HG03354 (cell line): ENCODE measurements around the gene C10orf67.

Experiments
- ATAC-seq: cut with Tn5 transposase; IDR thresholded peaks from one replicate; pipeline ENCODE4 v1.9.1; 2021; ENCODE audit warnings: mild to moderate bottlenecking; ENCODE audit not compliant: unreplicated experiment, poor library complexity, severe bottlenecking

Gene C10orf67

GRCh38 chr10:23200997-23201652, 143.5 kb downstream of the C10orf67 start:
- no peak for ATAC-seq

GRCh38 chr10:23200586-23200985, 144.0 kb downstream of the C10orf67 start:
- ATAC-seq: no peak

- no peak for ATAC-seq
These were observed 144.7 kb downstream of the C10orf67 start for GRCh38 chr10:23199768-23200511.

DNA sequence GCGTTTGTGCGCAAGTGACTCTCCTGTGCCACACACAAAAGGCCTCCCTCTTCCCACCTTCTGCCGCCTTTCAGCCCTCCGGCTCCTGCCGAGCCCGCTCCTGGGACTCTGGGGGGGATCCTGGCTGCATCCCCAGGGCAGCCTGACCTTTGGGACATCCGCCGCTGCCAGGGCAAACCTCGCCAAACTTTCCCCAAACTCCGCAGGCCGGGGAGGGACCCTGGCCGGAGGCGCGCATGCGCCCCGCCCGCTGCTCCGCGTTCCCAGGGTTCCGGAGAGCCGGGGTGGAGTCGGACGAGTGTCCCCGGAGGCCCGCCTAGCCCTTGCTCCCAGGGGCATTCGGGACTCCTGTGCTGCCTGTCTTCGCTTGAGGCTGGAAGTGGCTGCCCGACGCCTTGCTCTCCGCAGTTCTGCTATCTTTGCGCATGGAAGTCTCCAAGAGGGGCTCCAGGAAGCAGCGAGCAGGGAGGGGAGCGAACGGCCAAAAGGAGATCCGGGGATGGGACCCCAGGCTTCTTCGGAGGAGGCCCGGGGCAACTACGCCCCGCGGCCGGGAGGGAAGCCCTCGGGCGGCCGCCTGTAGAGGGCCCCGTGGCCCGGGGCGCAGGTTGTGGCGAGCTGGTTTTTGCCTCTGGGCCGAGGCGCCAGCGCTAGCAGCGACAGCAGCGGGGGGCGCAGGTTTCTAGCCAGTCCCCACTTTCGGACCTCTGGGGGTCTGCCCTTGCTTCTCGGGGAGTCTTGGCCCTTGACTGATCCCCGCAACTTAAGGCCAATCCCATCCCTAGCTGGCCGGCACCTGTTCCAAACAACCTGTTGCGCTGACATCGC, 145.4 kb downstream of the C10orf67 start:
- ATAC-seq: no peak

DNA sequence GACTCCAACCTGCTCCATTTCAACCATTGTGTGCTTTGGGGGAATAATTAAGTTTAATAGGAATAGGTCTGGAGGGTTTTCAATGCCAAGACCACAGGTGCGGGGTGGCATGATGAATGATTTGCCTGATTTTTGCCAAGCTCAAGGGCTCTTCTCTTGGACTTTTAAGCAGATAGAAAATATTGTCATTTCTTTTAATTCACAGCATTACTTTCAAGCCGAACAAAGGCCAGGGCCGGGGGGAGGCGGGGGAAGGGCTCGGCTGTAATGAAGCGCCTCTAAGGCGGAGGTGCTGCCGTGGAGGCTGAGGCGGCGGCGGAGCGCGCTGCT, 146.0 kb downstream of the C10orf67 start:
- ATAC-seq: no peak

- no peak for ATAC-seq
These were observed 147.2 kb downstream of the C10orf67 start for GRCh38 chr10:23197416-23197861.

- ATAC-seq: no peak
These were observed 147.7 kb downstream of the C10orf67 start for GRCh38 chr10:23196915-23197314.

GRCh38 chr10:23195846-23196600, 148.6 kb downstream of the C10orf67 start:
- ATAC-seq: no peak

GRCh38 chr10:23194966-23195845, 149.4 kb downstream of the C10orf67 start:
- no peak for ATAC-seq

GRCh38 chr10:23194471-23194965, 150.1 kb downstream of the C10orf67 start:
- no peak for ATAC-seq

GRCh38 chr10:23193435-23194074, 151.0 kb downstream of the C10orf67 start:
- no peak for ATAC-seq

GRCh38 chr10:23192712-23193434, 151.7 kb downstream of the C10orf67 start:
- no peak for ATAC-seq

DNA sequence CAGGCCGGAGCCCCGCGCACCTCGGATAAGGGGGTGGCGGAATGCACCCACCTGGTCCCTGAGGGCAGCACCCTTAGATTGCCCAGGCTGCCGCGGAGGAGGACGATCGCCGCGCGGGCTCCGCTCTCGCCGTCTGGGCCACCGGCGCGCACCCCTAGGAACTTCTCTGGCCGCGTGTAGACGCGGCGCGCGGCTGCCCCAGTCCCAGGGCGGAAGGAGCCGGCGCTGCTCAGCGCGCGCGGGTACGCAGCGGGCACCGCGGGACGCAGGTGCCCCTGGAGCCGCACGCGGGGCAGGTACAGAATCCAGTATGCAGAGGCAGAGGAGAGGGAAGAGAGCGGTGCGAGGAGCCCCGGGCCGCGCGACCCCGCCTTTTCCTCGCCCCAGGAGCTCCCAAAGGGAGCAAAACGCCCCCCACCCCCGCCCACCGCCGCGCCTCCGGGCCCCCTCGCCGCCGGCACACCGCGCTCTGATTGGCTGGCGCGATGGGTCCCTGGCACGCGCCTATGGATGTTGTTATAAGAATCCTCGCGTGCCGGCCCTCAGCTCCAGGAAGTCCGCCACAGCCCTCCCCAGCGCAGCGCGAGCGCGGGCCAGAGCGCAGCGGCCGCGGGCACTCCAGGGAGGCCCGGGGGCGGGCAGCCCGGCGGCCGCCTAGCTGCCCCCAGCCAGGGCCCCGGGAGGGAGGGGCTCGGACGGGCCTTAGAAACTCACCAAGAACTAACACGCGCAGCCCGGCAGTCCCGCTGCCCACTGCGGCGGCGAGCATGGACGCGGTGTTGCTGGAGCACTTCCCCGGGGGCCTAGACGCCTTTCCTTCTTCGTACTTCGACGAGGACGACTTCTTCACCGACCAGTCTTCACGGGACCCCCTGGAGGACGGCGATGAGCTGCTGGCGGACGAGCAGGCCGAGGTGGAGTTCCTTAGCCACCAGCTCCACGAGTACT, 152.6 kb downstream of the C10orf67 start, which contains the start of gene PTF1A:
Gene PTF1A (plus strand): TSS at position 549 of the 948 bp plus-strand sequence. CDS start 219 bp downstream, at position 768.
- no peak for ATAC-seq

GRCh38 chr10:23190872-23191763, 153.5 kb downstream of the C10orf67 start:
- ATAC-seq: no peak

GRCh38 chr10:23189024-23189423, 155.6 kb downstream of the C10orf67 start:
- ATAC-seq: no peak

- no peak for ATAC-seq
These were observed 157.4 kb downstream of the C10orf67 start for GRCh38 chr10:23187155-23187554.
